K562 (cell line): ENCODE measurements around the gene RBMS3. TPM values are rescaled to one million over a fixed set of nuclear protein-coding genes. Genes with fewer than 3 reads are reported as not detected.

Source experiments
- ATAC-seq: fragments of 200-7000 bp; cut with Tn5 transposase; 3 replicates; pipeline ENCODE4 v1.9.1; 2020; ENCODE audit warnings: moderate library complexity
- BruUV-seq: library from RNA; stranded (reverse); fragments of 400-500 nt; replicated peaks from 2 replicates; lab custom pipeline; 2021; lab: Mats Ljungman, UMichigan
- CTCF ChIA-PET: fragments of 300-600 bp; formaldehyde crosslinking; extraction: SDS; loops from one replicate; lab custom pipeline; 2021; ENCODE audit warnings: low intra/inter-chr PET ratio; lab: Yijun Ruan, JAX
- POLR2A ChIA-PET: fragments of 300-600, 350-650 bp; sonication (Branson Sonifier 250); formaldehyde crosslinking; extraction: SDS; loops from one replicate; lab custom pipeline; 2021; ENCODE audit warnings: antibody characterized with exemption, inconsistent platforms; lab: Yijun Ruan, JAX
- DNase-seq, 4 experiments: peaks; one replicate each; pipeline versions ENCODE4 v3.0.0 to v3.0.0-alpha.2; 2011 to 2018; ENCODE audit warnings: low spot score in 3 of 4, mixed read lengths in 3 of 4; ENCODE audit errors: extremely low read depth in 1 of 4
- FAIRE-seq: peaks from 2 replicates; lab custom pipeline; 2011; peaks lifted over from hg19 to GRCh38; lab: Jason Lieb, UNC
- H2AFZ ChIP-seq: 2 replicates; pipeline ENCODE4 v1.6.0; 2011; ENCODE audit warnings: low read depth, low read length, control low read depth, inconsistent platforms
- H3K27ac ChIP-seq: fragments of 200-600 bp; 3 replicates; pipeline ENCODE4 v1.8.0; 2011; ENCODE audit warnings: low read depth, mild to moderate bottlenecking, control low read depth, inconsistent platforms, low read length, moderate library complexity, mixed read lengths; ENCODE audit errors: extremely low read depth
- H3K27me3 ChIP-seq, 2 experiments: fragments of 300-600 bp in 1 of 2; 2 replicates in 1 of 2; 3 replicates in 1 of 2; pipeline versions ENCODE4 v1.6.0 to v1.8.0; 2011; ENCODE audit warnings: inconsistent platforms in 2 of 2, low read length in 2 of 2, mild to moderate bottlenecking in 1 of 2, mixed read lengths in 1 of 2, moderate library complexity in 1 of 2; ENCODE audit not compliant: control insufficient read depth in 2 of 2, insufficient read depth in 2 of 2
- H3K36me3 ChIP-seq: fragments of 300-600 bp; 3 replicates; pipeline ENCODE4 v1.8.0; 2011; ENCODE audit warnings: mild to moderate bottlenecking, low read length, inconsistent platforms; ENCODE audit not compliant: control insufficient read depth, insufficient read depth
- H3K4me1 ChIP-seq, 2 experiments: fragments of 200-600 bp in 1 of 2; replicated peaks in 1 of 2; 2 replicates in 1 of 2; 3 replicates in 1 of 2; pipeline versions ENCODE4 v1.5.1 to v1.8.0; 2011; ENCODE audit warnings: inconsistent platforms in 2 of 2, low read length in 2 of 2, mild to moderate bottlenecking in 1 of 2, mixed read lengths in 1 of 2, moderate library complexity in 1 of 2; ENCODE audit not compliant: control insufficient read depth in 2 of 2, insufficient read depth in 2 of 2
- H3K4me2 ChIP-seq: 2 replicates; pipeline ENCODE4 v1.6.1; 2011; ENCODE audit warnings: low read length, control low read depth, inconsistent platforms, mixed read lengths; ENCODE audit not compliant: insufficient read depth
- H3K4me3 ChIP-seq: fragments of 200-600 bp; sonication (generic), shearing (Covaris generic); 2 replicates; pipeline ENCODE4 v1.5.1; 2016; ENCODE audit warnings: control low read depth, inconsistent platforms
- H3K79me2 ChIP-seq: fragments of 200-600 bp; 3 replicates; pipeline ENCODE4 v1.8.0; 2011; ENCODE audit warnings: low read length, inconsistent platforms; ENCODE audit not compliant: control insufficient read depth, insufficient read depth
- H3K9ac ChIP-seq, 2 experiments: 2 replicates each; pipeline versions ENCODE4 v1.6.0 to v1.6.1; 2011; ENCODE audit warnings: low read depth in 2 of 2, low read length in 2 of 2, control low read depth in 1 of 2, inconsistent platforms in 1 of 2, mild to moderate bottlenecking in 1 of 2, mixed read lengths in 1 of 2; ENCODE audit not compliant: insufficient read depth in 1 of 2
- H3K9me1 ChIP-seq: one replicate; pipeline ENCODE4 v1.6.0; 2011; ENCODE audit warnings: inconsistent platforms, mild to moderate bottlenecking, low read length, moderate library complexity; ENCODE audit not compliant: control insufficient read depth, insufficient read depth
- H3K9me3 ChIP-seq: replicated peaks from 2 replicates; pipeline ENCODE4 v1.5.1; 2011; ENCODE audit warnings: low read depth, low read length, inconsistent platforms; ENCODE audit not compliant: control insufficient read depth, insufficient read depth
- H4K20me1 ChIP-seq: replicated peaks from 2 replicates; pipeline ENCODE4 v1.6.1; 2011; ENCODE audit warnings: low read length, inconsistent platforms, mixed read lengths; ENCODE audit not compliant: control insufficient read depth, insufficient read depth
- ATF7 ChIP-seq: fragments of 450-650 bp; IDR thresholded peaks from 2 replicates; pipeline ENCODE4 v1.7.1; 2014; ENCODE audit warnings: mild to moderate bottlenecking, moderate library complexity
- ILF3 ChIP-seq: fragments of 450-650 bp; IDR thresholded peaks from 2 replicates; pipeline ENCODE4 v1.6.1; 2018; ENCODE audit warnings: antibody characterized with exemption, mild to moderate bottlenecking, moderate library complexity, borderline replicate concordance
- KLF10 ChIP-seq: fragments of 250-450 bp; sonication (Bioruptor Pico); IDR thresholded peaks from 2 replicates; pipeline ENCODE4 v1.6.1; 2021; ENCODE audit warnings: matching md5 sums
- RBM15 ChIP-seq: fragments of 200-400 bp; formaldehyde crosslinking; IDR thresholded peaks from 2 replicates; pipeline ENCODE4 v1.6.1; 2018; ENCODE audit warnings: mild to moderate bottlenecking, low read length, moderate library complexity; ENCODE audit not compliant: insufficient read depth
- TCF7L2 ChIP-seq: fragments of 150-350 bp; IDR thresholded peaks from 2 replicates; pipeline ENCODE4 v1.6.1; 2016; ENCODE audit warnings: low read depth, mild to moderate bottlenecking, low read length, moderate library complexity
- ZNF143 ChIP-seq: sonication (generic); formaldehyde crosslinking; IDR thresholded peaks from 2 replicates; pipeline ENCODE4 v1.9.0; 2022; ENCODE audit warnings: mild to moderate bottlenecking, missing genetic modification reagents
- ZNF174 ChIP-seq: fragments of 250-450 bp; sonication (Bioruptor Pico); IDR thresholded peaks from 2 replicates; pipeline ENCODE4 v1.4.0; 2020; ENCODE audit warnings: mild to moderate bottlenecking
- WGBS: fragments of 100-300 bp; shearing (Covaris generic); methylation state at CpG from one replicate; pipeline ENCODE4 v1.1.6; 2016; ENCODE audit warnings: low coverage, mixed read lengths; ENCODE audit not compliant: insufficient coverage; ENCODE audit errors: missing lambda C conversion rate; 5-methylcytosine and 5-hydroxymethylcytosine counted together
- in situ Hi-C: fragments of 300-500 bp; cut with MboI; formaldehyde crosslinking; loops from 4 replicates; pipeline ENCODE4 v1.15.0; 2018; ENCODE audit warnings: inconsistent platforms, mixed read lengths
- intact Hi-C: fragments of 100-400 bp; cut with micrococcal nuclease; formaldehyde crosslinking; loops from 2 replicates; pipeline ENCODE4 v1.14.2; 2022
- polyA plus RNA-seq, 8 experiments: library from polyadenylated mRNA; depleted of rRNA in 4 of 8; stranded (reverse) in 5 of 8; unstranded in 3 of 8; fragments of >200 nt; fragmentation: Nextera tagmentation in 2 of 8; fragmentation: Illumina TruSeq in 1 of 8; extraction: Ambion mirVana in 2 of 8; extraction: Trizol in 1 of 8; gene quantifications; 2 replicates each; pipeline versions ENCODE4 v1.2.1 to v1.2.3, GENCODE V29; 2011 to 2014; ENCODE audit warnings: inconsistent platforms in 1 of 8, missing spikeins in 1 of 8
- total RNA-seq, 7 experiments: library from RNA; depleted of rRNA in 6 of 7; stranded (reverse); fragments of >200 nt in 6 of 7; fragmentation: Illumina TruSeq in 2 of 7; extraction: Trizol in 2 of 7; gene quantifications; 2 replicates each; pipeline versions ENCODE4 v1.2.1 to v1.2.3, GENCODE V29; 2011 to 2021; ENCODE audit warnings: low replicate concordance in 1 of 7

The RBMS3 gene
- total and polyA plus RNA-seq, 9 of the 15 experiments (the other 6 are each of a cell fraction or from before 2014, with no cell fraction given), result 0.20 TPM; not detected in 8

GRCh38 chr3:29919571-29919970 lies 638.7 kb downstream of the RBMS3 start:
- Histone ChIP-seq H3K4me3 (no peak overlapping the region), H3K79me2 (no peaks in the 10 kb centered on the region)
- FAIRE-seq, result no peak
- 6% methylated on average over 1 of the region's 1 CpG for WGBS
- TF ChIP-seq TCF7L2 (no peak), ILF3 (no peak), RBM15 (no peak), KLF10 (CRISPR knock-in tag) (no peak), ZNF174 (CRISPR knock-in tag) (no peak), ZNF143 (CRISPR knock-in tag) (no peak), ATF7 (no peak)
- TF ChIP-seq, all 486 proteins: peak for 0
- Histone ChIP-seq H3K27ac (no peak overlapping the region), H3K36me3 (no peaks in the 10 kb centered on the region), H4K20me1 (no peaks in the 10 kb centered on the region), H3K27me3 (no peaks in the 10 kb centered on the region), H3K9me1 (no peaks in the 10 kb centered on the region), H2AFZ (no peak overlapping the region), H3K4me2 (no peak overlapping the region), H3K9ac (no peak overlapping the region), H3K9me3 (no peaks in the 10 kb centered on the region), H3K4me1 (no peaks in the 10 kb centered on the region)
- DNase-seq, result no peak
- ChIA-PET POLR2A (no interaction called here), CTCF (no interaction called here)
- in situ Hi-C loops (no loop called here), intact Hi-C loops (no loop called here)
- BruUV-seq, result no TSS peak
- no peak for ATAC-seq
